GM18873 (cell line): ENCODE results near the gene MYL5.
"Not testable (repeated sequence)": the region's sequence is repeated elsewhere in the genome, so short reads cannot be mapped to it uniquely, and the experiment has no call there.

Experiments
- ATAC-seq: cut with Tn5 transposase; IDR thresholded peaks from one replicate; pipeline ENCODE4 v1.9.1; 2021; ENCODE audit warnings: mild to moderate bottlenecking, moderate library complexity, moderate number of reproducible peaks; ENCODE audit not compliant: unreplicated experiment, low FRiP score

MYL5 gene

GRCh38 chr4:669806-670559 lies 4.4 kb upstream of the MYL5 start:
- ATAC-seq, result not testable (repeated sequence)

- no peak for ATAC-seq
Observed at GRCh38 chr4:671769-672168, 2.6 kb upstream of the MYL5 start.

- ATAC-seq, result no peak
Observed at GRCh38 chr4:673349-674091, 822 bp upstream of the MYL5 start.

GRCh38 chr4:675036-675882 lies 917 bp downstream of the MYL5 start:
- no peak for ATAC-seq

GRCh38 chr4:675980-676870 lies 1.9 kb downstream of the MYL5 start:
- no peak for ATAC-seq

- ATAC-seq, result no peak
Observed at GRCh38 chr4:676871-677235, 2.5 kb downstream of the MYL5 start.

- ATAC-seq, result no peak
Observed at GRCh38 chr4:677431-678293, 3.3 kb downstream of the MYL5 start.

GRCh38 chr4:678331-679103 lies 4.2 kb downstream of the MYL5 start:
- no peak for ATAC-seq

- ATAC-seq, result no peak
Observed at GRCh38 chr4:679104-679481, 4.8 kb downstream of the MYL5 start.

GRCh38 chr4:679629-680028 lies 5.3 kb downstream of the MYL5 start:
- no peak for ATAC-seq

GRCh38 chr4:680091-680490 lies 5.7 kb downstream of the MYL5 start:
- ATAC-seq, result no peak

- no peak for ATAC-seq
Observed at GRCh38 chr4:680551-680927, 6.2 kb downstream of the MYL5 start.

- no peak for ATAC-seq
Observed at GRCh38 chr4:680928-681645, 6.7 kb downstream of the MYL5 start.

- no peak for ATAC-seq
Observed at GRCh38 chr4:681736-682451, 7.6 kb downstream of the MYL5 start.

- no peak for ATAC-seq
Observed at GRCh38 chr4:682490-683172, 8.3 kb downstream of the MYL5 start.

- ATAC-seq, result no peak
Observed at GRCh38 chr4:683247-683897, 9.0 kb downstream of the MYL5 start.
